Fibroblast of skin of back (primary cell): Measurements from ENCODE around the gene GRAP2.
A peak's percentile ranks its signal among the peaks of the same experiment; 100 is the strongest.
"Not testable (repeated sequence)": the region's sequence is repeated elsewhere in the genome, so short reads cannot be mapped to it uniquely, and the experiment has no call there.

Experiments used
- DNase-seq: peaks from one replicate; pipeline ENCODE4 v3.0.0-alpha.2; 2013

Gene GRAP2

DNA sequence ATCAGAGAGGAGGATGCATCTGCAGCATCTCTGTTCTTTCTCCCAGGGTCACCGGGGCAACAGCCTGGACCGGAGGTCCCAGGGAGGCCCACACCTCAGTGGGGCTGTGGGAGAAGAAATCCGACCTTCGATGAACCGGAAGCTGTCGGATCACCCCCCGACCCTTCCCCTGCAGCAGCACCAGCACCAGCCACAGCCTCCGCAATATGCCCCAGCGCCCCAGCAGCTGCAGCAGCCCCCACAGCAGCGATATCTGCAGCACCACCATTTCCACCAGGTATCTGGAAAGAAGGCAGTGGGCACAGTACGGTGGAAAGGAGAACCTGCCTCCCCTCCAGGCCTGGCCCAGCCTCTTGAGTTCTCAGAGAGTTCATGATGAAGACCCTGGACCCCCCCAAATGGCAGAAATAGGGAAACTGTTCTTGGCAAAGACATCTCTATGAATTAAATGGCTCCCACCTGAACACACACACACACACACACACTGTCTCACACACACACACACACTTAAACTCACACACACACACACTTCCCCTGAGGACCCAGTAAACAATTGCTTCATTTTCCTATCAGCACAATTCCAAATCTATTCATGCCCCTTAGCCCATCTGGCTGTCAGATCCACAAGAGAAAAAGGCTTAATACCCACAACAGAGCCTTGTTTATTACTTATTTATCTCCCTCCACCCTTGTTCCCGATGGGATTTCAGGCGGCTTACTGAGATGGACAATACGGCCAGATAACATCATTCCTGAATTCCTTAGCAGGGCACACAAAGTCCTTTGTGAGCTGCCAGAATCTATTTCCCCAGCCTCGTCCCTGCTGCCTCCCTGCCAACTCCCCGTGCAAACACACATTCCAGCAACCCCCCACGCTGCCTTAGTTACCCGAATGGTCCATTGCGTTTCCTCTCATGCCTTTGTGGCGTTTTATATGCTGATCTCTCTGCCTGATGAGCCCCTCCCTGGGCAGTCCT, 67.4 kb downstream of the GRAP2 start:
- peak; percentile 5 for DNase-seq

DNA sequence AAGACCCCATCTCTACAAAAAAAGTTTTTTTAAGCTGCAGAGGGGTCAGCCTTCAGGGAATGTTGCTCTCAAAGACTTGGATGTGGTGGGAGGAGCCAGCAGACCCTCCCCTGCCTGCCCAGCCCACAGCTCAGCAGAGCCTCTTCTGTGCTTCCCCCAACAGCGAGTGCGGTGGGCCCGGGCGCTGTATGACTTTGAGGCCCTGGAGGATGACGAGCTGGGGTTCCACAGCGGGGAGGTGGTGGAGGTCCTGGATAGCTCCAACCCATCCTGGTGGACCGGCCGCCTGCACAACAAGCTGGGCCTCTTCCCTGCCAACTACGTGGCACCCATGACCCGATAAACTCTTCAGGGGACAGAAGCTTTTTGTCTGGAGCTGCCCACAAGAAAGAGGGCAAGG, 69.9 kb downstream of the GRAP2 start:
- DNase-seq = no peak

DNA sequence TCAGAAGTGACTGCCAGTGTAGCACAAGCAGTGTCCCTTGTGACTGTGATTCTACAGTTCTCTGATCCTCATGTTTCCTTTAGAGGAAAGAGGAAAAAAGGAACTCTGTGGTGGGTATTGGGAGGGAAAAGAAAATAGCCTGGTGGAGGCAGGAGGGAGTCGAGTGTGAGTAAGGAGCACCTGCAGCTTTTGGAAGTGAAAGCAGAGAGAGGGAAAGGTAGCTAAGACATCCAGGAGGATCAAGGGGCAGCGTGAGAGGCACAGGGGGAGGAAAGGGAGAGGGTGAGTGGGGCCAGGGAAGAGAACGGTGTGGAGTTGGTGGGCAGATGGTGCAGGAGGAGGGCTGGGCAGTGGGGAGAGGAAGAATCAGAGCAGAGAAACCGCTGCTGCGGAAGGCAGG, 71.8 kb downstream of the GRAP2 start:
- no peak for DNase-seq

DNA sequence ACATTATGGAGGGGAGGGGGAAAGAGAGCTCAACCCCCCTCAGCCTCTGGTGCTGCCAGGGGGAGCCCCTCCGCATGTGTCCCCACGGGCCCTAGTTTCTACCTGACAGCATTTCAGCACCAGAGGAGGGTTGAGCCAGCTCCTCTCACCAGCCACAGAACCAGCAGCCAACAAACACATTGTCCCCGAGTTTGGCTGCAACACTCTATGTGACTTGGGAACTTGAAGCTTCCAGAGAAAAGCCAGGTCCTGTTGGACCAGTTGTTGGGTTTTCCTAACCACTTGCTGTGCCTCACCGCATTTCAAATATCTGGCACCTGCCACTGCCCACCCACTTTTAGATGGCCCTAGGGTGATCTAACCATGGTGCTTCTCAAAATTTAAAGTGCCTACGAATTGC, 72.8 kb downstream of the GRAP2 start:
- no peak for DNase-seq

DNA sequence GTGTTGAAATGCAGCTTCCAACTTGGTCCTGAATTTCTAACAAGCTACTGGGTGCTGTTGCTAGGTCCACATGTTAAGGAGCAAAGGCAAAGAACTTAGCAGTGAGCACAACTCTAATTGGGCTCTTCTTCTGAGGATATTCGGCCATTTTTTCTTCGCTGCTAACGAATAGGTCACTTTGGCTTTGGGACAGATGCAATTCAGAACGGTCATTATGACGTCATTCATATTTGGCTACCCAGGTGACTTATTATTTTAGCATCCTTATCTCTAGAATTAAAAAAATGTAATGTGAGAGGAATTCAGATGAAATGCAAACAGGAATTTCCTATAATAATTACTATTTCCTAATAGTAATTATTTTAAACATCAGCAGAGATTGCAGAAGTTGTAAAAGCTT, 73.2 kb downstream of the GRAP2 start:
- no peak for DNase-seq

DNA sequence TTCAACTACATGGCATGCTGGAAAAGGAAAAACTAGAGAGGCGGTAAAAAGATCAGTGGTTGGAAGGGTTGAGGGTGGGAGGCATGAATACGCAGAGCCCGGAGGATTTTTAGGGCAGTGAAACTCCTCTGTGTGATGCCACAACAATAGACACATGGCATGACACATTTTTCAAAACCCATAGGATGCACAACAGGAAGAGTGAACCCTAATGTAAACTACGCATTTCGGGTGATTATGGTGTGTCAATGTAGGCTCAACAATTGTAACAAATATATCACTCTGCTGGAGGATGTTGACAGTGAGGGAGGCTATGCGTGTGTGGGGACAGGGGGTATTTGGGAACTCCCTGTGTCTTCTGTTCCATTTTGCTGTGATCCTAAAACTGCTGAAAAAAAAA, 78.2 kb downstream of the GRAP2 start:
- DNase-seq = no peak

DNA sequence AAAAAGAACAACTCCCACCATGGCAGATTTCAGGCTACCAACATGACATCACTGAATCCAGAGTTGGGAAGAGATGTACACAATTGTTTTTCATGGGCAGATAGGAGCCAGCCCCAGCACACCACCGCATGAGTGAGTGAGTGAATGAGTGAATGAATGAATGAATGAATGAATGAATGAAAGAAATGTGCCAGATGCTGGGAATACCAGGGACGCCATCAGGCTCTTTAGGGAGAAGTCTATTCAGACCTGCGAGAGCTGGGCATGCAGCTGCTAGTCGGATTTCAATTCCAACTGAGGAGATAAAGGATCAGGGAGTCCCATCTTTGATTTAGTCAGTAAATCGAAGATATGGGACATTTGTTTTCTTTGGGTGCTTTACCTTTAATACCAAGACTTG, 78.6 kb downstream of the GRAP2 start:
- no peak for DNase-seq

DNA sequence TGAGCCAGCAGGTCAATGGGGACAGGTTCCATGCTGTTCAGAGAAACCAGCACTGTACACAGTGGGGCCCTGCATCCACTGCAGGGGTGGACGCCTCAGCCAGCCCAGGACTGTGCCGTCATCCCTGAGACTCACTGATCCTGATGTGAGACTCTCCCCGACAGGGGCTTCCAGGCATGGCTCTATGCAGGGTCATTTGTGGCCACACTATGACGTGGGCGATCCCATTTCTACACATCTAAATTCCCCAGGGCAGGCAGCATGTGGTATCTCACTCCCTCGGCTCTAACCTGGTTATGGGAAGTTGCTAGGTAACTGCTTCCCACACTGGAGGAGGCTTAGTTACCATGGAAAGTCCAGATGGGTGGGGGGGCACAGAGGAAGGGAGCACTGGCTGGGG, 79.7 kb downstream of the GRAP2 start:
- no peak for DNase-seq

DNA sequence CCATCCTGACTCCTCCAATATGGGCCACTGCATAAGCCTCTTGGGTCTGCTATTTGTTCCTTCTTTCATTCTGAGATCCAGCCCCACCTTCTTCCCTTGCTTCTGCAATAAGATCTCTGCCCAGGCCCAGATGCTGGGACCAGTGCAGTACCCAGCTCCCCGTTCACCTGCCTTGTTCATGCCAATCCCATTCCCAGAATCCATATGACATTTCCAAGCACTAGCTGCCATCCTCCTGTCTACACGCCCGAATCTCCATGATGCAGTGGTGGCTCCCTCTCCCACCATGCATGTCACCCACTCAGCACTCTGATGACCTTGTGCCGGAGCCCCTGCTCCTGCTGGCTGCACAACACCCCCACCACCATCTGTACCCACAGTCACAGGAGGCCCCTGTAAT, 82.5 kb downstream of the GRAP2 start:
- no peak for DNase-seq

DNA sequence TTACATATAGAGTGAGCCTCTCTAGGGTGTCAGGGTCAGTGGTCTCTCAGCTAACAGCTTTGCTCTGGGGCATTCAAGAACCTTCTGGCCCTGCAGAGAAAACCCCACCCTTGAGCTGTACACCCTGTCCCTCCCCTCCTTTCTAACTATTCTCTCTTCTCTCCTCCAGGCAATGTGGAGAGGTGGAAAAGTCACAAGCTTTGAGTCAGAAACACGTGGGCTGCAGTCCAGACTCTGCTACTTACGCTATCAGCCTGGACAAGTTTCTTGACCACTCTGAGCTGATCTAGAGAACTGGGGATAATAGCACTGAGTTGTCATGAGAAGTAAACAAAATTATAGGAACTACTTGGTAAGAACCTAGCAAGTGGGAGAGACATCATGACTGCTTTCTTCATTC, 83.1 kb downstream of the GRAP2 start:
- DNase-seq = no peak

DNA sequence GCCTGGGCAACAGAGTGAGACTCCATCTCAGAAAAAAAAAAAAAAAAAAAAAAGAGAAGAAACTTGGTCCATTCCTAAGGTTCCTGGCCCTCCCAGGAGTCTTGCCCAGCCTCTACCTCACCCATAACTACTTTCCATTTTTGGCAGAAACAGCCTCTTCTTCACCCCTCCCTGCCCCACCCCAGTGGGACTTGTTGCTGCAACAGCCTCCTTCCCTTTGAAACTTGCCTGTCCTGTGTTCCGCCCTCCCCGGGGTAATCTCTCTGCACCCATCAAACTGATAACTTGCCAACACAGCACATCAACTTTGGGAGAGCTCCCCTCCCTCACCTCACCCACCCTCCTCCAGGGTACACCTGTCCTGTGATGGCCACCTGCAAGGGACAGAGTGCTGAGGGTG, 83.9 kb downstream of the GRAP2 start:
- no peak for DNase-seq

DNA sequence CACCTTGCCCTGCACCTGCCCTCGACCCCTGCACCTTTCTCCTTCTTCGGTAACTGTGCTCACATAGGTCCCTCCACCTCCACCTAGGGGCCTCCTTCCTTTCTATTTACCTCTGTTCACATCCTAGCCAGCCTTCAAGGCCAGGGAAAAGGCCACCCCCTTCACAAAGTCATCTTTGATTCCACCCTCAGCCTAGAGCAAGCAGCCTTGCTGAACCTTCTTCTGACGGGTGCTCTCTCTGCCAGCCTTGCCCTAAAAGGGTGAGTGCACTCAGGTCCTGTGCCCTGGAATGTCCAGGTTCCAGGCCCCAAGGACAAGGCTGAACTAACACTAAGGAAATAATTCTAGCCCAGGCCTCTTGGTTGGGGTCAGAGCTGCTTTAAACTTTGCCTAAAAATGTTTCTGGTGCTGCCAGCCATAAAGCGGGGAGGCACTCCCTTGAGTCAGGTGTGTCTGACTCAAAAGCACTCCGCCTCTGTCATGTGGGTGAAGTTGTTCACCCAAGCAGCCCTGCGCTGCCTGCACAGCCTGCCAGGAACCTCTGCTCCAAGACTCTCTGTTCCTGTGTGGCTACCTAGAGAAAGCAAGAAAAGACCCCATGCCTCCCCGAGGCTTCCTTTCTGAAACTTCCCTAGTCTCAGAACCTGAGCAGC, 84.6 kb downstream of the GRAP2 start:
- DNase-seq = no peak

DNA sequence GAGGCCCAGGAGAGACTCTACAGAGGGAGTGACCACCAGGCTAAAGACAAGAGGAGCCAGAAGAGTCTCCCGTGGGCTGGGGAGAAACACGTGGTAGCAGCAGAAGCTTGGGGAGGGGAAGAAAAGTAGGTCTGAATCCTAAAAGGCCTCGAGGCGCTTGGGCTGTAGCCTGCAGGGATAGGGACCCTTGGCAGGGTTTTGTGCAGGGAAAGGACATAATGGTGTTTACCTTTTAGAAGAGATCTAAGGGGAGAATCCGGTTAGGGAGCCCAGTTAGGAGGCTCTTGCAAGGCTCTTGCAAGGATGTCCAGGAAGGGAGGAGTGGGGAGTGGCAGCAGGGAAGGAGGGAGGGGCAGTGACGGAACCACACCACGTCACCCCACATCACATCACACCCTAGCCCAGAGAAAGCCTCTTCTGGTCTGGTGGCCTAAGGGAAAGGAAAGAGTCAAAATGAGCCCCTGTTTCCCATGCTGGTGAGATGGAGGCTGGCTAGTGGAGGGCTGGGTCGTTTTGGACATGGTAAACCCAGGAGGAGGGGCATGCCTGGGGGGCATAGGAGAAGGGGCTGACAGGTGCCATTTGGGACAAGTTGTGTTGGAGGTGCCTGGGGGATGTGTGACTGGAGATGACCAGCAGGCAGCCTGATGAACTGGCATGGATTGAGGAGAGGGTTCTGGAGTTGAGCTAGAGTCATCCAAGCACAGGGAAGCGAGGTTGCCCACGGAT, 87.7 kb downstream of the GRAP2 start:
- no peak for DNase-seq

DNA sequence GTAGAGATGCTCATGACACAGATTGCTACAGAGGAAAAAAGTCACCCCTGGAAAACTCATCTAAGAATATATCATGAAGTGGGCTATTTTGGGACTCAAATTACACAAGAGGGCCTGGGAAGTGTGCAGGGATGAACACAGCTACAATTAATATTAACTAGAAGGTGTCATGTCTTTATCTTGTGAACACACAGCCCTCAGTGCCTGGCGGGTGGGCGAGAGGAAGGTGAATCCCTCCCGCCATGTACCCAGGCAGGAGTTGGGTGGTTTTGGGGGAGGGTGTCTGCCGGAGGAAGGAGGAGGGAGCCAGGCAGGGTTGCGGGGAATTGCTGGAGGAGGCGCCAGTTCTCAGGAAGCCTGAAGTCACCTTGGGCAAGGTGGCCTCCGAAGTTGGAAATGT, 88.7 kb downstream of the GRAP2 start:
- DNase-seq = no peak

DNA sequence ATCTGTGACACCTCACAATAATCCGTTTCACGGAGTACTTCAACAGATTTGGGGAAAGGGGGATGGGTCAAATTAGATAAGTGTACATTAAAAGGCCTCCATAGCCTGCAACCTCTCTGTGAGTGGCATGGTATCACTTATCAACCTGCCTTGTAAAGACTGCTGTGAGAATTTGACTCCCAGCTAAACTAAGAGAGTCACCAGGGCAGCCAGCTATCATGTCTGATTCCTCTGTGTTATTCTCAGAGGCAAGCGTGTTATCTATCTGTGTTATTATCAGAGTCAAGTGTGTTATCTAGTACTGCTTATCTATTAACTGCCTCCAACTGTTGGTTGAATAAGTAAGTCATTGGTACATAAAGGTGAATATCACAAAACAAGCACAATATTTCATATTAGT, 89.8 kb downstream of the GRAP2 start:
- DNase-seq = no peak

DNA sequence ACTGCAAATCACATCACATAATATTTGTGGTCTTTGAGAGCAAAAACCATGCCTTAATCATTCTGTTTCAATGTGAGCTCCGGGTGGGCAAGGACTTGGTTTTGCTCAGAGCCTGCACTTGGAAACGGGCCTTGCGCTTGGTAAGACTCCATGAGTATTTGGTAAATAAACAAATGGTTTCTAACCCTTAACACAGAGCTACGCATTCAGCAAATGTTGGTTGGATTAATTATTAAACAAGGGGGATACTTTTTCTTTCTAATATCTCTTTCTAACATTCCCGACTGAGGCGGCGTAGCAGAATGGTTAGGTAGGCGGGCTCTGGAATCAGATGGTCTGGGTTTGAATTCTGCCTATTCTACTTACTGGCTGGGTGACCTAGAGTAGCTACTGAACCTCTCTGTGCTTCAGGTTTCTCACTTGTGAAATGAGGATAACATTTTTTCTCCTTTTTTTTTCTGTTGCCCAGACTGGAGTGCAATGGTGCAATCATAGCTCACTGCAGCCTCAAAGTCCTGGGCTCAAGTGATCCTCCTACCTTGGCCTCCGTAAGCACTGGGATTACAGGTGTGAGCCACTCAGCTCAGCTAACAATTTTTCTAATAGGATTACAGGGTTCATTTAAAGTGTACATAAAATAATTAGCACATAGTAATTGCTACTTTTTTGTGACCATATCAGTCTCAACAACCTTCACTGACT, 90.4 kb downstream of the GRAP2 start:
- no peak for DNase-seq

DNA sequence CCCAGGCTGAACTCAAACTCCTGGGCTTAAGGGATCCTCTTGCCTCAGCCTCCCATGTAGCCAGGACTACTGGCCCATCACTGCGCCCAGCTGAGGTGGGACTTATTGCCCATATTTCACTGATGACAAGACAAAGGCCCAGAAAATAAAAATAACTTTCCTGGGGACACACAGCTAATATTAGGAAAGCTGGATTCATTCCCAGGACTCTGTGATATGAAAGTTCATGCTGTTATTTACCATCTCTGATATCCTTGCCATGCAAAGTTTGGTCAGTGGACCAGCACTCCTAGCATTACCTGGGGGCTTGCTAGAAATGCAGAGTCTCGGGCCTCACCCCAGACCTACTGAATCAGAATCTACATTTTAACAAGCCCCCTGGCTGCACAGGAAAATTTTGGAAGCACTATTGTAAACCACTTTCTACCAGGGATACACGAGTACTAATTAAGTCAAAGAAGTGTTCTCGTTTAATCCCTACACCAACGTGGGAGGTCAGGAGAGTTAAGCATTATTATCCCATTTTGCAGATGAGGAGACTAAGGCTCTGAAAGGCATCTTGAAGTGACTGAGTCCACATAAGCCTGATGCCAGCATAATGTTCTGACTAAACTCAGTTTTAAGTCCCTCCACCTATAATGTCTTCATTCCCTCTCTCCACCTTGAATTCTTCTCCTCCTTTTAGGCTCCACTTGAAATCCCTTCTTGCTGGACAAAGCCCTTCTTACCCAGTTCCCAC, 91.4 kb downstream of the GRAP2 start:
- no peak for DNase-seq

DNA sequence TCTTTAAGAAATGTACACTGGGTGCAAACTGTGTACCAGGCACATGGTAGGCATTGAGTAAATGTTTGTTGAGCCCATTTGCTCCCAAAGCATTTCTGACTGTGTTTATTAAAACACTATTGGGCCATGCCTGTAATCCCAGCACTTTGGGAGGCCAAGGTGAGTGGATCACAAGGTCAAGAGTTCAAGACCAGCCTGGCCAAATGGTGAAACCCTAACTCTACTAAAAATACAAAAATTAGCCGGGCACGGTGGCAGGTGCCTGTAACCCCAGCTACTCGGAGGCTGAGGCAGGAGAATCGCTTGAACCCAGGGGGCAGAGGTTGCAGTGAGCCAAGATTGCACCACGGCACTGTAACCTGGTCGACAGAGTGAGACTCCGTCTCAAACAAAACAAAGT, 92.0 kb downstream of the GRAP2 start:
- not testable (repeated sequence) for DNase-seq

DNA sequence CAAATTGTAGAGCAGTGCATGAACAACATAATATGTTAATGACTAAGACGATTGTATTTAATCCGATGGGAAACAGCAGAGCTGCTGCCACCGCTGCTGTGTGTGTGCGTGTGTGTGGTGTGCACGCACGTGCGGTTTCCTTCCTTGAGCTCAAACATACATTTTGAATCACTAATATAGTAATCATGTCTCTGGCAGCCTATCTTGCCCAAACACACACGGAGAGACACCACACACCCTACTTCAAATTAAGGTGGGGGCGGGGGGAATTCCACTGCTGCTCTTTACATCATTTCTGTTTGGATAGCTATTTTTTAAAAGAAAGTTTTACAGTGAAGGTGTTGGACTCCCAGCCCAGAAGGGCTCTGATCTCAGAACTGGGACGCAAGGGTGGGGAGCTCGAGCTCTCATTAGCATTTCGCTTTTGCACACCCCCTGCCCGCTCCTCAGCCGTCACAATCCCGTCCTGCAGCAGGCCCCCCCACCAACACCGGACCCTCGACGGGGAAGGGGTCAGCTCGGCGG, 93.2 kb downstream of the GRAP2 start:
- DNase-seq = peak; percentile 34

DNA sequence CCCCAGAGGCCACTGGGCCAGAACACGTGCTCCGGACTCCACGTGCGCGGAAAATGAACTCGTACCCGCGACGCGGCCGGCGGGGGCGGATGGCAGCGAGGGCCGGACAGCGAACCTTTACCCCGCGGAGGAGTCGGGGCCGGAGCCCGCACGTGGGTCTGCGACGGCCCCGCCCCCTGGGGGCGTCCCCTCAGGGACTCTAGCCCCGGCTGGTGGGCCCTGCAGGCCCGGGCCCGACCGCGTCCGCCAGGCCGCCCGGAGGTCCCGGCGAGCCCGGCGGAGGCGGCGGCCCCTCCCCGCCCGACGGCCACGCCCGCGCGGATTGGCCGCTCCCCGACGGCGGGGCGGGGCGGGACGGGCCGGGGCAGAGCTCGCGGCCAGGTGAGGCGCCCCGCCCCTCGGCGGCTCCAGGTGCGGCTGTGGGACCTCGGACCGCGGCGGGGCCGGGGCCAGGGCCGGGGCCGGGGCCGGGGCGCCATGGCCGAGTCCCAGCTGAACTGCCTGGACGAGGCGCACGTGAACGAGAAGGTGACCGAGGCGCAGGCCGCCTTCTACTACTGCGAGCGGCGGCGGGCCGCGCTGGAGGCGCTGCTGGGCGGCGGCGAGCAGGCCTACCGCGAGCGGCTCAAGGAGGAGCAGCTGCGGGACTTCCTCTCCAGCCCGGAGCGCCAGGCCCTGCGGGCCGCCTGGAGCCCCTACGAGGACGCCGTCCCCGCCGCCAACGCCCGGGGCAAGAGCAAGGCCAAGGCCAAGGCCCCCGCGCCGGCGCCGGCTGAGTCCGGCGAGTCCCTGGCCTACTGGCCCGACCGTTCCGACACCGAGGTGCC, 93.9 kb downstream of the GRAP2 start, which contains the start of gene FAM83F:
FAM83F (plus strand) TSS at position 389 of the 827 bp plus-strand sequence; CDS start at position 478, 89 bp downstream.
- no peak for DNase-seq
